ENCODE data around the gene GLTPD2.
A peak's percentile ranks its signal among the peaks of the same experiment; 100 is the strongest.

GLTPD2 gene

DNA sequence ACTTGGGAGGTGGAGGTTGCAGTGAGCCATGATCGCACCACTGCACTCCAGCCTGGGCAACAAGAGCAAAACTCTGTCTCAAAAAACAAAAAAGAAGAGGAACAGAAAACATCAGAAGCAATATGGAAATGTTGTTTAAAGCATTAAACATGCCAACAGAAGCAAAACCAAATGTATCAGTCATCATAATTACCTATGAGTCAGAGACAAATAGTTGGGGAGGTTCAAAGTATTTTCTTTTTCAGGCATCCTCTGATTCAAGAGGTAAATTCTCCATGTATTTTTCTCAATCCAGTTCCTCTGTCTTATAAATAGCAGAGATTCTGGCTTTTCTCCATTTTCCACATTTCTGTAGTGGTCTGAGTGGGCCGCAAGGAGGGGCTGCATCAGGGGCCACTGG lies 19.1 kb upstream of the GLTPD2 start:
- intact Hi-C loops (cut with DNase I) = no loop called here
- DNase-seq = no peak

DNA sequence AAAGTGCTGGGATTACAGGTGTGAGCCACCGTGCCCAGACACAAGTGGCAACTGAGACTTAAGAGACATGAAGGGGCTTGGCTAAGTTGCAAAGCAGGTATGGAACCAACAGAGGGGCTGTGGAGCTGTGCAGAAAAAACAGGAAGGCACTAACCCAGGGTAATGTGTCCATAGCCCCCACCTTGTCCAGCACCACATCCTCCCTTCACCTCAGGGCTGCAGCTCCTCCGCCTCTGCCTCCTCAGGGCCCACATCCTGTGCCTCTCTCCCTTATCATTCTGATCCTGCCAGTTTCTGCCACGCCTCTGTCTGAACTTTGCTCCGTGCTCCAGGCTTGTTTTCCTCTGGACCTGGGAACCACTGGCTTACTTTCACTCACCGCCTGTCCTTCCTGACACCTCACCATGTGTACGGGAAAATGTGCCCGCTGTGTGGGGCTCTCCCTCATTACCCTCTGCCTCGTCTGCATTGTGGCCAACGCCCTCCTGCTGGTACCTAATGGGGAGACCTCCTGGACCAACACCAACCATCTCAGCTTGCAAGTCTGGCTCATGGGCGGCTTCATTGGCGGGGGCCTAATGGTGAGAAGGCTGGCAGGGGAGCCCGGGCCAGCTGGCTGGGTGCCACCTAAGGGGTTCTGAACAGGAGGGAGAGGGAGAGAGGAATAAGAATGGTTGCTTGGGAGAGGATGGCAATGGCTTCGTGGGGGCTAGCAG lies 17.1 kb upstream of the GLTPD2 start, which contains the start of gene TM4SF5:
TM4SF5 (plus strand) TSS at position 368 of the 716 bp plus-strand sequence; CDS start at position 405, 37 bp downstream.
- no peak for DNase-seq

DNA sequence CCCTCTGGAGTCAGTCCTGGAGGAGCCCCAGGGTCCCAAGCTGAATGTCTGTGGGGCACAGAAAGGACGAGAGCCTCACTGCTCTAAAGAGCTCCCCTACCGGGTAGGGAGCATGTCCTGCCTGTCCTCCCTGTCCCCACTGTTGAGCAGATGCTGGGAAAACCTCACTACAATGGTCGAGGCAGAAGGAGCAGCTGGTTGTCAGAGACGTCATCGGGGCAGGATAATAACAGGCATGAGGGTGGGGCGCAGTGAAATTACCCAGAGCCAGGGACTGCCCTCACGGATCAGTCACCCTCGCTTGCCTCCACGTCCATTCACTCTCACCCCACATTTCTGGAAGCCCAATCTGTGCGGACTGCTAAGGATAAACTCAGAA lies 16.5 kb upstream of the GLTPD2 start:
- intact Hi-C loops (cut with DNase I) = no loop called here
- no peak for DNase-seq

More for the DNA sequence above, 17.1 kb upstream of the GLTPD2 start, which contains the start of gene TM4SF5:
- intact Hi-C loops (cut with DNase I) = no loop called here

DNA sequence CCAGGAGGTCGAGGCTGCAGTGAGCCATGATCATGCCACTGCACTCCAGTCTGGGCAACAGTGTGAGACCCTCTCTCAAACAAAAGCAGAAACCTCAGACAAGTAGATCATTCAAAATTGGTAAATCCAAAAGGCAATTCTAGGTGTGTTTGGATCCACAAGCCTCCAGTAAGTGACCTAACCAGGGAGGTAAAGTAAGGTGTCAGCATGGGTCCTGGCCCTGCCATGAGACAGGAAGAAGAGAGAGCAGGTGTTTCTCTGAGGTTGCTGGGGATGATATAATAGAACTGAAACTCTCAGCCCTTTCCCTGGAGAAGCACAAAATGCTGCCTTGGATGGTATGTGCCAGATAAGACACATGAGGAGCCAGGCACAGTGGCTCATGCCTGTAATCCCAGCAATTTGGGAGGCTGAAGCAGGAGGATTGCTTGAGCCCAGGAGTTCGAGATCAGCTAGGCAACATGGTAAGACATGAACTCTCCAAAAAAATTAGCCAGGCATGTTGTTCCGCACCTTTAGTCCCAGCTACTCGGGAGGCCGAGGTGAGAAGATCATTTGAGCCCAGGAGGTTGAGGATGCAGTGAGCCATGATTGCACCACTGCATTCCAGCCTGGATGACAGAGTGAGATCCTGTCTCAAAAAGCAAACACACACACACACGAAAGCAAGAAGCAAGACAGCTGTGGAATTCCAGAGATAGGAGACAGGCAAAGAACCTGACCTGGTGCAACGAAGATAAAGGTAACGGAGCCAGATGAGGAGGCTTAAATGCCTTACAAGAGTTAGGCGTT lies 10.6 kb upstream of the GLTPD2 start:
- DNase-seq = peak in 1 of 10 donors; percentile 6
- intact Hi-C loops (cut with DNase I) = no loop called here

DNA sequence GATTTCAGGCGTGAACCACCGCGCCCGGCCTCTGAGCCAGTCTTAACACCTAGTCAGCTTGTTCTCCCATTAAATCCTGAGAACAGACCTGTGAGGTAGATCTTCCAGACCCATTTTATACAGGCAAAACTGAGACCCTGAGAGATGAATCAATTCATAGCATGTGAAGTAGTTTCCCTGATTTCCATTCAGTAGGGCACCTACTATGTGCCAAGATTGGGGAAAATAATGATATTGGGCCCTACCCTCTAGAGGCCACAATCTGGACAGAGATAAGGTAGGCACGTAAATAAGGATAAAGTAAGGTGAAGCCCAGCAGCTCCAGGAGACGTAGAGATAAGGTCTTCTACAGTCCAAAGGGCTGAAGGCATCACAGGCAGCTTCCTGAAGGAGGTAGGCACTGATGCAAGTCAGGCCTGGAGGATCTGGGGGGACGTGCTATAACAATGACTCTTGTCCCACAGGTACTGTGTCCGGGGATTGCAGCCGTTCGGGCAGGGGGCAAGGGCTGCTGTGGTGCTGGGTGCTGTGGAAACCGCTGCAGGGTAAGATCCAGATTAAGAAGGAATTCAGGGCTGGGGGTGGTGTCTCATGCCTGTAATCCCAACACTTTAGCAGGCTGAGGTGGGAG lies 8.3 kb upstream of the GLTPD2 start:
- peak in 2 of 10 donors; percentile 64 to 67 for DNase-seq
- intact Hi-C loops (cut with DNase I) = no loop called here

- intact Hi-C loops (cut with DNase I) = no loop called here
- DNase-seq = peak in 2 of 10 donors; percentile 69 to 84
Observed at GRCh38 chr17:4782652-4783051, 6.1 kb upstream of the GLTPD2 start.

- DNase-seq = peak in 3 of 10 donors; percentile 69 to 83 (median 83)
- intact Hi-C loops (cut with DNase I) = loop anchor here (5.0 kb wide), 3 partner anchors 52 to 117 kb away; partner anchors contain the start of genes CHRNE and MED11
Observed at GRCh38 chr17:4785311-4786105, 3.3 kb upstream of the GLTPD2 start.

- peak in 6 of 10 donors; percentile 16 to 84 (median 24) for DNase-seq
- intact Hi-C loops (cut with DNase I) = loop anchor here (5.0 kb wide), 3 partner anchors 51 to 116 kb away; partner anchors contain the start of genes CHRNE and MED11
Observed at GRCh38 chr17:4786106-4786511, 2.7 kb upstream of the GLTPD2 start, which contains the start of gene VMO1. VMO1 (minus strand) TSS chr17:4786364; CDS start chr17:4786352, 12 bp downstream.

GRCh38 chr17:4786516-4786915 lies 2.2 kb upstream of the GLTPD2 start:
- intact Hi-C loops (cut with DNase I) = loop anchor here (5.0 kb wide), 3 partner anchors 51 to 116 kb away; partner anchors contain the start of genes CHRNE and MED11
- peak in 1 of 10 donors; percentile 24 for DNase-seq

DNA sequence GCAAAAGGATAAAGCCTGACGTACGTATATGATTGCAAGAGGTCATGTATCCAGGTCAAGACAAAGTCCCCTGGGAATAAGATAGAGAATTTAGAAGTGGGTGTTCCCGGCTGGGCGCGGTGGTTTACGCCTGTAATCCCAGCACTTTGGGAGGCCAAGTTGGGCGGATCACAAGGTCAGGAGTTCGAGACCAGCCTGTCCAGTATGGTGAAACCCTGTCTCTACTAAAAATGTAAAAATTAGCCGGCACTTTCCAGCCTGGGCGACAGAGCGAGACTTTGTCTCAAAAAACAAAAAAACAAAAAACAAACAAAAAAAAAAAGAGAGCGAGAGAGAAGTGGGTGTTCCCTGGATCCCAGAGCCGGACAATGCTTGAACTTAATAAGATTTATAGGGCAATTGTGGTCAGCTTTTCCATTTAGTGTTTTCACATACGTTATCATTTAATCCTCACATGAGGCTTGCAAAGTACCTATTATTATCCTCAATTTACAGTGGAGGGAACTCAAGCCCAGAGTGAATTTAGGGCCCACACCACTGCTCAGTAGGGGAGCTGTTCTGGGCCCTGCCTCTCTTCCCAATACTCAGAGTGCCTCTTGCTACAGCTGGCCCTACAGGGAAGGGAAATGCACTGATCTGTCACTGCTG lies 481 bp upstream of the GLTPD2 start:
- intact Hi-C loops (cut with DNase I) = loop anchor here (5.0 kb wide), 3 partner anchors 49 to 114 kb away; partner anchors contain the start of genes CHRNE and MED11
- DNase-seq = peak in 3 of 10 donors; percentile 16 to 51 (median 36)

- no peak for DNase-seq
- intact Hi-C loops (cut with DNase I) = loop anchor here (5.0 kb wide), 3 partner anchors 48 to 113 kb away; partner anchors contain the start of genes CHRNE and MED11
Observed at GRCh38 chr17:4789701-4789950, 862 bp downstream of the GLTPD2 start.

DNA sequence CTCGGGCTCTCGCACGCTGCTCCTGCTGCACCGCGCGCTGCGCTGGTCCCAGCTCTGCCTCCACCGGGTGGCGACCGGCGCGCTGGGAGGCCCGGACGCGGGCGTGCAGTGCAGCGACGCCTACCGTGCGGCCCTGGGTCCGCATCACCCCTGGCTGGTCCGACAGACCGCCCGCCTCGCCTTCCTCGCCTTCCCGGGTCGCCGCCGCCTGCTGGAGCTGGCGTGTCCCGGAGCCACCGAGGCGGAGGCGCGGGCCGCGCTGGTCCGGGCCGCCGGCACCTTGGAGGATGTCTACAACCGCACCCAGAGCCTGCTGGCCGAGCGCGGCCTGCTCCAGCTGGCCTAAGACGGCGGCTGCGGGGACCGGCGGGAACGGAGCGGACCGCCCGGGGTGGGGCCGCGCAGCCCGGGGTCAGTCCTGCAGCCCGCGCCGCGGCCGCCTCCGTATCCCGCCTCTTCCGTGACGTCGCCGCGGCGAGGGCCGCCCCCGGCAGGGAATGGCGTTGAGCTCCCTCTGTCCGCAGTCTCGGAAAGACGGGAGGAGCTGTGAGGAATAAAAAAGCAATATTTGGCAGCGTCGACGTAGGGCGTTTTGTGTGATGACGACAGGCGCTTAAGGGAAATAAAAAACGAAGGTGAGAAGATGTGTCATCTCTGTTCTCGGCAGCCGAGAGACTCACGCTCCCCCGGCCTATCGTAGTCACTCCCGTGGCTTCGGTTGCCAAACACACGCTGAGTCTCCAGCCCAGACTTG lies 1.4 kb downstream of the GLTPD2 start:
- intact Hi-C loops (cut with DNase I) = loop anchor here (5.0 kb wide), 4 partner anchors 47 to 112 kb away; partner anchors contain the start of genes ARRB2, CHRNE and MED11
- peak; percentile 72 to 97 (median 86) for DNase-seq

- intact Hi-C loops (cut with DNase I) = loop anchor here (5.0 kb wide), 1 partner anchor 78 kb away; the partner anchor contains the start of gene ARRB2
- peak in 1 of 10 donors; percentile 2 for DNase-seq
Observed at GRCh38 chr17:4790705-4791088, 1.9 kb downstream of the GLTPD2 start.

DNA sequence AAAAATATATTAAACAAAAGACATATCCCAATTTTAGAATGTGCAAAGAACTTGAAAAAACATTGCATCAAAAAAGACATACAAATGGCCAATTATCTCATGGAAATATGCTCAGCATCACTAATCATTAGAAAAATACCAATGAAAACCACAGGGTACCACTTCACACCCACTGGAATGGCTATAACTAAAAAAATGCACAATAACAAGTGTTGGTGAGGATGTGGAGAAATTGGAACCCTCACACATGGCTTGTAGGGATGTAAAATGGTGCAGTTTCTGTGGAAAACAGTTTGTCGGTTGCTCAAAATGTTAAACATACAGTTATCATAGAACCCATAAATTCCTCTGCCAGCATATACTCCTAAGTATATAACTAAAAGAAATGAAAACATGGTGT lies 6.4 kb downstream of the GLTPD2 start:
- intact Hi-C loops (cut with DNase I) = no loop called here

DNA sequence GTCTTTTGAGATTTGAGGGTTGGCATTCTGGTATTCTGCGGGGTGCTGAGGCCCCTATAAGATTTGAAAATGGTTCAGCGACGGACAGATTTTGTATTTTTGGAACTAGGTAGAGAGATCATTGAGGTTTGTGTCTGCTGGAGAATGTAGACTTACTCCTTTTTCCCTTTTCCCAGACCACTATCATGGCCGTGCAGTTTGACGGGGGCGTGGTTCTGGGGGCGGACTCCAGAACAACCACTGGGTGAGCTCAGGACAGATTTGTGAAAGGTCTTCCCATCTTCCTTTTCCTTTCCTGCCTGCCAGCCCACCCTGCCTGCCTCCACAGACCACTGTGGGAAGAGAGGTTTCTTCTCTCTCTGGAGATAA lies 7.8 kb downstream of the GLTPD2 start:
- DNase-seq = peak in 1 of 10 donors; percentile 79
- intact Hi-C loops (cut with DNase I) = loop anchor here (2.0 kb wide), 1 partner anchor 66 kb away; the partner anchor contains the start of gene MED11

More for the DNA sequence above, 6.4 kb downstream of the GLTPD2 start:
- DNase-seq = no peak

DNA sequence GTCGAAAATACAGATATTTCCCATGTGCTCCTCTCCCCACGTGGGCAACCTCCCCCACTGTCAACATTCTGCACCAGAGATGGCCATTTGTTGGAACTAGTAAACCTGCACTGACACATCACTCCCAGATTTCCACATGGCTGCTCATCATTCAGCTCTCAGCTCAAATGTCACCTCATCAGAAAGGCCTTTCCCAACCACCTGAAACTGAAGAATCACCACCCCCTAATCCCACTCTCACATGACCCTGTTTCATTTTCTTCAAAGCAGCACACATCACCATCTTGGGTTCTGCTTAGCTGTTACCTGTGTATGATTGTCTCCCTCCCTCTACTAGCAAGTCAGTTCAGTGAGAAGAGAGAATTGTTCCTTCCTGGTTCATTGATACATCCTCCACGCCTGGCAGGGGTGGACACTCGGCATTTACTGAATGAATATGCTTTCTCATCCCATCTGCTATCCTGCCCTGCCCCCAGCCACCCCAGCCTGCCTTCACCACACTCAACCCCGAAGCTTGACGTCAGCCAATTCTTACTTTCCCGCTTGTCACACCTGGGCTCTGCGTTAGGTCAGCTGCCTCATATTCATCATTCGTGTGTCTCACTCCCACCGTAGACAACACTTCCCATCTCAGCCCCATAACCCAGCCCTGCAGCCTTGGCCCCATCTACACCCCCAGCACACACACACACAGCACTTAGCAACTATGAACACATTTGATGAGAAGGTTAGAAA lies 11.9 kb downstream of the GLTPD2 start:
- DNase-seq = peak in 1 of 10 donors; percentile 14
- intact Hi-C loops (cut with DNase I) = no loop called here

DNA sequence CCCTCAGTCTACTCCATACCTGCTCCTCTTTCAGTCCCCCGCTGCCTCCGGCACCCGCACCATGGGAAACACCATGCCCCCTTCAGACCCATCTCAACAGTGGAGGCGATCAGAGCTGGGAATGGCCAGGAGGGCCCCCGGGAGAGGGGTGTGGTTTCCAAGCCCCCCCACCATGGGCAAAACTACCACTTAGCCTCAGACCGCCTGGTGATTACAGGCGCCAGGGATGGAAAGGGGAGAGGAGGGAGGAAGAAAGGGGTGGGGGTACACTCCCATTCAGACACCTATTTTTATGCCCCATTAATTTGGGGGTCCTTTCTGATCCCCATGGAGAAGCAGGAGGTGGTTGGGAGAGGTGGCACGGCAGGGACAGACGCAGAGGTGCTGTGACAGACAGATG lies 13.5 kb downstream of the GLTPD2 start, which contains the start of gene C17orf114:
C17orf114 (minus strand) TSS at position 101 of the 400 bp plus-strand sequence.
- peak in 1 of 10 donors; percentile 45 for DNase-seq
- intact Hi-C loops (cut with DNase I) = no loop called here

DNA sequence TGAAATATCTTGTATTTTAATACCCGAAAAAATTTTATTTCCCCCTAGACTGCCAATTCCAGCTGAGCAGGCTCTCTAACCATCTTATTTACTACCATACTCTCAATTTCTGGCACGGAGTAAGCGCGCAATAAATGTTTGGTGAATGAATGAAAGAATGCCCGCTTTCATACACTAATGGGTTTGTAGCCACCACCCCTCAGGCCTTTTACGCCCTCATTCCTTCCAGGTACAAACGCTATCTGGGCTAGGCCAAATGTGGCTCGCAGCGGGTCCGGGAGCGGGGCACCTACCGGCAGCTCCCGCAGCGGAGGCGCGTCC lies 17.7 kb downstream of the GLTPD2 start:
- intact Hi-C loops (cut with DNase I) = no loop called here

More for the DNA sequence above, 17.7 kb downstream of the GLTPD2 start:
- DNase-seq = no peak

Data from posterior cingulate gyrus (tissue), 11 donors.